Measurements from ENCODE around the gene PACS1.

The PACS1 gene

GRCh38 chr11:66100272-66101065, 30.4 kb downstream of the PACS1 start:
- no peak for TF ChIP-seq TAF1 (IDR thresholded peaks at IDR 0.05; ENCODE audit: borderline replicate concordance, insufficient read depth, low read length)
- TF ChIP-seq SIN3A (IDR thresholded peaks at IDR 0.05; ENCODE audit: borderline replicate concordance, insufficient read depth, low read length): no peak
- TF ChIP-seq REST (IDR thresholded peaks at IDR 0.05; ENCODE audit: insufficient read depth in 1 of 2, low read depth in 2 of 2, low read length in 2 of 2): no peak
- TF ChIP-seq FOXP2 (optimal IDR thresholded peaks at IDR 0.05; ENCODE audit: borderline replicate concordance, extremely low read depth, extremely low read length, insufficient read depth): no peak
- no peak for TF ChIP-seq POLR2AphosphoS5 (IDR thresholded peaks at IDR 0.05; ENCODE audit: low read depth, low read length)

GRCh38 chr11:66101066-66101464, 31.0 kb downstream of the PACS1 start:
- TF ChIP-seq FOXP2 (optimal IDR thresholded peaks at IDR 0.05; ENCODE audit: borderline replicate concordance, extremely low read depth, extremely low read length, insufficient read depth) (no peak), TAF1 (IDR thresholded peaks at IDR 0.05; ENCODE audit: borderline replicate concordance, insufficient read depth, low read length) (no peak), REST (IDR thresholded peaks at IDR 0.05; ENCODE audit: insufficient read depth in 1 of 2, low read depth in 2 of 2, low read length in 2 of 2) (no peak), SIN3A (IDR thresholded peaks at IDR 0.05; ENCODE audit: borderline replicate concordance, insufficient read depth, low read length) (no peak), POLR2AphosphoS5 (IDR thresholded peaks at IDR 0.05; ENCODE audit: low read depth, low read length) (no peak)

- TF ChIP-seq SIN3A (IDR thresholded peaks at IDR 0.05; ENCODE audit: borderline replicate concordance, insufficient read depth, low read length) (no peak), TAF1 (IDR thresholded peaks at IDR 0.05; ENCODE audit: borderline replicate concordance, insufficient read depth, low read length) (no peak)
Measured at GRCh38 chr11:66104057-66104638, 34.1 kb downstream of the PACS1 start.

- 0 out of 4 replicates have a peak, but pooled peaks of 1 of the 2 experiments have one; percentile 13 for TF ChIP-seq REST (IDR thresholded peaks at IDR 0.05; ENCODE audit: insufficient read depth in 1 of 2, low read depth in 2 of 2, low read length in 2 of 2)
- peak; percentile 13; the same call in 1 of the 2 replicates for TF ChIP-seq SIN3A (IDR thresholded peaks at IDR 0.05; ENCODE audit: borderline replicate concordance, insufficient read depth, low read length)
- TF ChIP-seq FOXP2 (optimal IDR thresholded peaks at IDR 0.05; ENCODE audit: borderline replicate concordance, extremely low read depth, extremely low read length, insufficient read depth): no peak
- no peak for TF ChIP-seq TAF1 (IDR thresholded peaks at IDR 0.05; ENCODE audit: borderline replicate concordance, insufficient read depth, low read length)
- no peak for TF ChIP-seq POLR2AphosphoS5 (IDR thresholded peaks at IDR 0.05; ENCODE audit: low read depth, low read length)
Measured at GRCh38 chr11:66106786-66107599, 36.9 kb downstream of the PACS1 start.

All from PFSK-1 (cell line).